HG02884 (cell line): Measurements from ENCODE around the gene CRYGA.
"Not testable (repeated sequence)": the region's sequence is repeated elsewhere in the genome, so short reads cannot be mapped to it uniquely, and the experiment has no call there.

ENCODE experiments used
- ATAC-seq: cut with Tn5 transposase; IDR thresholded peaks from one replicate; pipeline ENCODE4 v1.9.1; 2021; ENCODE audit warnings: mild to moderate bottlenecking, moderate library complexity; ENCODE audit not compliant: unreplicated experiment

Gene CRYGA

GRCh38 chr2:208164951-208165755, 1.8 kb upstream of the CRYGA start:
- no peak for ATAC-seq

- no peak for ATAC-seq
Measured at GRCh38 chr2:208156439-208156838, 7.0 kb downstream of the CRYGA start.

DNA sequence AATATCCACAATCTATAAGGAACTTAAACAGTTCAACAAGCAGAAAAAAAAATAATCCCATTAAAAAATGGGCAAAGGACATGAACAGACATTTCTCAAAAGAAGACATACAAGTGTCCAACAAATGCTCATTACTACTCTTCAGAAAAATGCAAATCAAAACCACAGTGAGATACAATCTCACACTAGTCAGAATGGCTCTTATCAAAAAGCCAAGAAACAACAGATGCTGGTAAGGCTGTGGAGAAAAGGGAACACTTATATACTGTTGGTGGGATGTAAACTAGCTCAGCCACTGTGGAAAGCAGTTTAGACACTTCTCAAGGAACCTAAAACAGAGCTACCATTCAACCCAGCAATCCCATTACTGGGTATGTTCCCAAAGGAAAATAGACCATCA, 10.2 kb downstream of the CRYGA start:
- ATAC-seq, result no peak

DNA sequence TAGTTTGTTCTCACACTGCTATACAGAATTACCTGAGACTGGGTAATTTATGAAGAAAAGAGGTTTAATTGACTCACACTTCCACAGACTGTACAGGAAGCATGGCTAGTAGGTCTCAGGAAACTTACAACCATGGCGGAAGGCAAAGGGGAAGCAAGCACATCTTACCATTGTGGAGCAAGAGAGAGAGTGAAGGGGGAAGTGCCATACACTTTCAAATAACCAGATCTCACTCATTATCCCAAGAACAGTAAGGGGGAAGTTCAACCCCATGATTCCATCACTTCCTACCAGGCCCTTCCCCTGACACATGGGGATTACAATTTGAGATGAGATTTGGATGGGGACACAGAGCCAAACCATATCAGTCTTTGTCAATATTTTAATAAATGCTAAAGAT, 12.4 kb downstream of the CRYGA start:
- no peak for ATAC-seq

DNA sequence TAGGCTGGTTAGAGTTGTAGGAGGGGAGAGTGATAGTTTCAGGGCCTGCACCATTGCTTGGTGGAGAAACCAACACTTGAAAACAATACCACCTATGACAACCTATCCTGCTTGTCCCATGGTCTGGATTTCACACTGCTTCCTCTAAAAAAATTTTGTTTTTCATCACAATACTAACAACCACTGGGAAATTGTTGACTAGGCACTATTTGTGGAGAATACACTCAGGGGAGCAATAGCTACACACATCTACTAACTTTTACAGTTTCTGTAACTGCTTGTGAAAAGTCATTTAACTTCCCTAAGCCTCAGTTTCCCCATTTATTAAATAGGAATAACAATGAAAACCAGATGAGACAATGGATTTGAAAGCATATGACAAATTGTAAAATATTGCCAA, 13.3 kb downstream of the CRYGA start:
- ATAC-seq, result no peak

DNA sequence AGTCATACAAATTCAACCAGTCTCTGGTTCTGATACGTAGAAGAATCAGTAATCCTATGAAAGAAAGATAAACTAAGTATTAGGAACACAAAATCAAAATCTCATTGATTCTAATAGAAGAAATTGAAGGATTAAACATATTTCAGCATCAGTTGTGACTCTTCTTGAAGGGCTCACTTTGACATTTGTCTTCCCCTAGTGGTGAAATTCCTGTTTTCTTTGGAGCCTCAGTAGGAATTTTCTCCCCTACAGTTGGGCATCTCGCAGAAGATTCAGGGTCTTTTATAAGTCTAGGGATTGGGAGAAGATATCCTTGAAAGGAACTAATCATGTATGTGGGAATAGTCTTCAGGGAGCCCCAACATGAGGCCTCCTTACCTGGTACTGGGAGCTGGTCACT, 14.6 kb downstream of the CRYGA start:
- no peak for ATAC-seq

DNA sequence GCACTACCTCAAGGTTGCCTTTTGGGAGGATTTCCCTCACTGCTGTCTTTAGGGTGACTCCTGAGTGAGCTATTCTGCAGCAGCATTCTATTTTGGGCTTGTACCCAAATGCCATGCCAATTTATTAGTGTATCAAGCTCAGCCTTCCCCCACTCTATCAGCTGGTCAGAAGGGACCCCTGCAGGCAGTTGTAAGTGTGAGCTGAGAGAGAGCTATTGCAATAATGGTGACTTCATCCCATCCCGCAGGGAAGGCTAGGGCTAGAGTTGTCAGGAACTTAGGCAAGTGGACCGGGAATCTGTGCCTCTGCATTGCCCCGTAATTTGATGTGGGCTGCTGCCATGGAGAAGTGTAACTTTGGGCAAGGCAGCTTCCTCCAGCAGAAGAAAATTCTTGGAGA, 15.6 kb downstream of the CRYGA start:
- ATAC-seq, result no peak

DNA sequence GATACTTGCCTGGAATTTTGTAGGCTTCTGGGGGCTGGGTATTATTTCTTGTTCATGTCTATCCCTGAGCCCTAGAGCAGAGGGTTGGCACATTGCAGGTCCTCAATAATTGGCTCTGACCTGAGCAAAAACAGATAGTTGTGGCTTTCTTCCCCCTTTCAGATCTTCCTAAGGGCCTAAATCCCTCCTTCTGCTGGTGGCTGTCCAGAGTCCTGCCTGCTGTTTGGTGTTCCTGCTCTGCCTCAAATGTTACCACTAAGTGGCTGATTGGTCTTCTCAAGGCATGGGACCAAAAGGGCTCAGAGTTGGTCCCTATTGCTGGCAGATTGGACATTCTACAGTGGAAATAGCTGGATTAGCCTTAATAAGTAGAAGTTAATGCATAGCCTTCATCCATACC, 16.4 kb downstream of the CRYGA start:
- no peak for ATAC-seq

DNA sequence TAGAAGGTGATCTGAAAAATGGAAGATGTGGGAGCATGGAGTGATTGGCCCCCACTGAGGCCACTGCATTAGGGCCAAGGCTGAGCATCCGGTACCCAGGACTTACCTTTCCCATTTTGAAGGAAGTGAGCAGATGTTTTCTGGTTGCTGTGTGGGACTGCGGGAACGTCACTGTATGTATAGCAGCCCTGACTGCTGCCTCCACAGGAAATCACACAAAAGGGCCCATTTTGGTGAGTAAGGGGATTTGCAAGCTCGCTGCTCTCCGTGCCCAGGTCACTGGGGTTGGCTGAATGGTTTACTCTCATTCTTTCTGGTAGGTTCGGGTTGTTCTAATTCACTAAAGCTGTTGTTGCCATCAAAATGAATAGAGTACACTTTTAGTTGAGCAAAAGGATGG, 17.4 kb downstream of the CRYGA start, which contains the start of gene CRYGB:
TSS of gene CRYGB (minus strand) at position 153 of the 400 bp plus-strand sequence. CDS start at position 115, 38 bp downstream.
- ATAC-seq, result no peak

DNA sequence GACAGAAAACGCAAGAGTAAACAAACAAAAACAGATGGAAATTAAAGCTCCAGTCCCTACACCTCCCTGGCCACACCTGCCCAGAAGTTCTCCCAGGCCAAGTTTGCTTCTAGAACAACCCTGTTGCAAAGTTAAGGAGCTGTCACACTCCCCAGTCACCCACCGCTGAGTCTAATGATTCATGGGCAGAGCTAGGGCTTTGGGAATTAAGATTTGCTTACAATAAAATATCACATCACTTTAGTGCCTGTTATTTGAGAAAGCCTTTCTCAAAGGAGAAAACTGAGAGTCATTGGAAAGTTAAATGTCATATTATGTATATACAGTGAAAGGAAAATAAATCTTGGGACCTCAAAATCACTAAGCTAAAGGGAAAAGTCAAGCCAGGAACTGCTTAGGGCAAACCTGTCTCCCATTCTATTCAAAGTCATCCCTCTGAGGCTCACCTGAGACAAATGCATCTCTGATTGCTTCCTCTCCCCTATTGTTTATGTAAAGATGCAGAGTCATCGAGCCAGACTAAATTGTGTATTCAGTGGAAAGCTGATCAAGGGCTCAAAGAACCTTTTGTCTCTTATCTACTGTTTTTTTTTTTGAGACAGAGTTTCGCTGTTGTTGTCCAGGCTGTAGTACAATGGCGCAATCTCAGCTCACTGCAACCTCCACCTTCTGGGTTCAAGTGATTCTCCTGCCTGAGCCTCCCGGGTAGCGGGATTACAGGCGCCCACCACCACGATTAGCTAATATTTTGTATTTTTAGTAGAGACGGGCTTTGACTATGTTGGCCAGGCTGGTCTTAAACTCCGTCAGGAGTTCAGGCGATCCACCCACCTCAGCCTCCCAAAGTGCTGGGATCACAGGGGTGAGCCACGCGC, 20.2 kb downstream of the CRYGA start:
- no peak for ATAC-seq

DNA sequence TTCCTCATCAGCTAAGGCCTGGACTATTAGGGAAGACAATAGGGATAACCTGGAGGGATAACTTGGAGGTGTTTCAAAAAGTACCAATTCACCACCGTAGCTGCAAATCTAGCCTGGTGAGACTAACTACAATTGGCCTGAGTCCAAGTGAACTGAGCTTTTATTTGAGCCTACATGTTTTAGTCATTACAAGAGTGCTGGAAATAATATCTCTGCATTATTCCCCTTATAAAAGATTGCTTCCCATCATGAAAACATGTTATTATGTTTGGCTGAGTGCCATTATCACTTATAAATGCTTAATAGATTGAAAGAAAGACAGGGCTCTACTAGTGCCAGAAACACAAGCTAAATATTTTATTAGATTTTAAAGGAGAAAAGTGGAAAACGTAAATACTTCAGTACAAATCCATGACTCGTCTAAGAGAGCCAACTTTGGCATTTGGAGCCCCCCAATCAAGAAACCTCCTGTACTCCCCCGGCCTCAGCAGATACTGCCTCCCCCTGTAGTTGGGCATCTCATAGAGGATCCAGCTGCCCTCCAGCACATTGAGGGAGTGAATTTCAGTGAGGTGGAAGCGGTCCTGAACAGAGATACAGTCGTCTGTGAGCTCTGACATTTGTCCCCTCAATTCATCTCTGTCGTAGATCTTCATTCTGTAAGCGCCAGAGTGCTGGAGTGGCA, 21.0 kb downstream of the CRYGA start:
- ATAC-seq, result no peak

GRCh38 chr2:208139447-208139846, 23.9 kb downstream of the CRYGA start:
- no peak for ATAC-seq

DNA sequence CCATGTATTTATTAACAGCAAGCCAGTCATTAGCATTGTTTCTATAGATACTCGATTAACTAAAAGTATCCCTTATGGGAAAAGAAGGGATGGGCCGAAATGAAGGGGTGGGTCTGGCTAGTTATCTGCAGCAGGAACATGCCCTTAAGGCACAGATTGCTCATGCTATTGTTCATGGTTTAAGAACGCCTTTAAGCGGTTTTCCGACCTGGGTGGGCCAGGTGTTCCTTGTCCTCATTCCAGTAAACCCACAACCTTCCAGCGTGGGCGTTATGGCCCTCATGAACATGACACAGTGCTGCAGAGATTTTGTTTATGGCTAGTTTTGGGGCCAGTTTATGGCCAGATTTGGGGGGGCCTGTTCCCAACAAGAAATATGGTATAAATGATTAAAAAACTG, 25.1 kb downstream of the CRYGA start:
- ATAC-seq, result not testable (repeated sequence)

GRCh38 chr2:208136716-208137094, 26.7 kb downstream of the CRYGA start:
- ATAC-seq, result no peak

- ATAC-seq, result no peak
Measured at GRCh38 chr2:208135794-208136715, 27.3 kb downstream of the CRYGA start.

DNA sequence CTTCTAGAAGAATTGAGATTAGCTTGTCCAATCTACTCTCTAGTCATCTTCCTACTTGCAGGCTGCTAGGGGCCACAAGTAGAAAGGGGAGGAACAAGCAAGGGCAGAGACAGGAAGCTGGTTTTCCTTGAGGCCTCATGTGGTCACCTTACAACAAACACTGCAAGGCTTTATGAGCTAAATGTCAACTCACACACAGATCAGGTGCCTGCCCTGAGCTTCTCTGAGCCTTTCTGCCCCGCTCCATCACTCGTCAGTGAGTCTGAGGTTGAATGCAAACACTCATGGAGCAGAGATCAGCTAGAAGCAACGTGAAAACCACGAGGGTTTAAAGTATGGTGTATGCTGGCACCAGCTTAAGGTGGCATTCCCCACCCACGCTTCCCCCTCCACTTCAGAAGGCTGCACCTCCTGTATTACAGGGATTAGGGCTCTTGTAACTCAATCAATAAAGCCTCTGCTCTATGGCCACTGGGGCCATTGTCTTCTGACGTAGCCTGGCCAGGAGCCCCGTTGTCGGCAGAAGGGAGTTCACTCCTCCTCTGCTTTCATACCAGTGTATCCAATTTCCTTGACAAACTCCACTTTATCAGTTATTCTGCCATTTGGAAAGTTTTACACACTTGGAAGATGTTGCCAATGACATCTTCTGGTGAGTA, 28.3 kb downstream of the CRYGA start:
- ATAC-seq, result no peak

DNA sequence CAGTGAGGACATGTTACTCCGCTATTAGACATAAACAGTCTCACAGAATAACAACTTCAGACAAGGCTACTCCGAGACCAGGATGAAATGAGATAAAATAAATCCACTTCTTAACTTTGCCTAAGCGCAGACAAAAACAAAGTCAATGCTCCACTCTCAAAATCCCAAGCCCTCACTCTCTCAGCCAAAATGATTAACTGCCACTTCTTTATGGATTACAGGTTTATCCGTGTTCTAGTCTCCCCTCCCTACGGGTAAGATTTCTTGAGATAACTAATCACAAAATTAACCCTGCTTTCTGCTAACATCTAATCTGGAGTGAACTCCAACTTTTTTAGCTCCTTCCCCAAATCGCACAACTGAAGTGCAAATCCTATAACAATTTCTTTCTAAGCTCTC, 32.7 kb downstream of the CRYGA start:
- ATAC-seq, result no peak

- ATAC-seq, result no peak
Measured at GRCh38 chr2:208129744-208130711, 33.4 kb downstream of the CRYGA start, which contains the start of gene CRYGC. CRYGC (minus strand) TSS chr2:208129828; CDS start chr2:208129792, 36 bp downstream.

DNA sequence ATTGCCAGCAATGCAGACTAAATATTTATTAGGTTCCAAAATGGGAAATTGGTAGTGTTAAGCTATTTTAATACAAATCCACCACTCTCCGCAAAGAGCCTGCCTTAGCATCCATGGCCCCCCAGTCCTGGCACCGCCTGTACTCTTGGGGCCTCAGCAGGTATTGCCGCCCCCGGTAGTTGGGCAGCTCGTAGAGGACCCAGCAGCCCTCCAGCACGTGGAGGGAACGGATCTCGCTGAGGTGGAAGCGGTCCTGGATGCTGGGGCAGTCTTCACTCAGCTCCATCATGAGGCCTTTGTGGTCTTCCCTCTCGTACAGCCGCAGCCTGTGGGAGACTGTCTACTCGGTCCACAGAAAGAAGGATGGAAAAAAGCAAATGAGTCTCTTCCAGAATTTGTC, 35.3 kb downstream of the CRYGA start:
- no peak for ATAC-seq
